ENCODE results near the gene ARHGAP35.
"Not testable (repeated sequence)": the region's sequence is repeated elsewhere in the genome, so short reads cannot be mapped to it uniquely, and the experiment has no call there.

Gene ARHGAP35

GRCh38 chr19:46860846-46861690 lies at the start of gene ARHGAP35:
Gene ARHGAP35 (plus strand): TSS chr19:46860997. CDS start chr19:46918676, 57,679 bp downstream.
- DNase-seq (ENCODE audit: low read depth): no peak

DNA sequence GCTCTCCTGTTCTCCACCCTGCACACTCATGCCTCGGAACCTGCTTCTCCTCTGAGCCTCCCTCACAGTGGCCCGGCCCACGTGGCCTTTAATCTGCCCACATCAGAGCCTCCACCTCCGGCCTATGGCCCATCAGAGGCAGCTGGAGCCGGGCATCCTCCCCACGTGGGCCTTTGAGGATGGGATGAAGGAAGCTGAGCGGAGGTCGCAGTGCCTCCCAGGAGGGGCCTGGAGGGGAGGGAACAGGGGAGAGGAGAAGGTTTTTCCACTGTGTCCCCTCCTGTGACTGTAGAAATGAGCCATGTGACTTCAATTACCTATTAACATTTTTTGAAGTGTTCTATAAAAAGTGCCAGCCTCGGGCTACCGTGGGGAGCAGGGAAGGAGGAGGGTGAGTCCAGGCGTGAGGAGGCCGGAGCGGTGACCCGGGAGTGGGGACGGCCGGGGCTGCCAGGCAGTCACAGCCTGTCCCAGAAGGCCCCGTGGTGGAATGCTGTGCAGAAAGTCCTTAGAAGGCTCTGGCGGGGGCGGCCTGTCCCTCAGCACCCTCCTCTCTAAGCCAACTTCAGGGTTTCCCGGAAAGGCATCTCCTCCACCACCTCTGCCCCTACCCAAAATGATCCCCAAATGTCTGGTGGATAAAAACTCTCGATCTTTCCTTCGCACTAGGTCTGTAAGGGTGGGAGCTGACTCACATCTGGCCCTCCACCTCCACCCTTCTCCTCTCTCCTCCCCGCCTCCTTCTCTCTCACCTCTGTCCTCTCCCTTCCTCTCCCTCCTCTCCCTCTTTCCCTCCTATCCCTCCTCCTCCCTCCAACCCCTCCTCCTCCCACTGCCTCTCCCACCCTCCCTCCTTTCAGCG lies 47.6 kb upstream of the ARHGAP35 start:
- no peak for DNase-seq (ENCODE audit: low read depth)

- DNase-seq (ENCODE audit: low read depth): peak; percentile 23
Observed at GRCh38 chr19:46813839-46814358, 46.9 kb upstream of the ARHGAP35 start.

- no peak for DNase-seq (ENCODE audit: low read depth)
Observed at GRCh38 chr19:46815833-46816627, 44.8 kb upstream of the ARHGAP35 start.

- DNase-seq (ENCODE audit: low read depth): no peak
Observed at GRCh38 chr19:46818812-46819211, 42.0 kb upstream of the ARHGAP35 start.

DNA sequence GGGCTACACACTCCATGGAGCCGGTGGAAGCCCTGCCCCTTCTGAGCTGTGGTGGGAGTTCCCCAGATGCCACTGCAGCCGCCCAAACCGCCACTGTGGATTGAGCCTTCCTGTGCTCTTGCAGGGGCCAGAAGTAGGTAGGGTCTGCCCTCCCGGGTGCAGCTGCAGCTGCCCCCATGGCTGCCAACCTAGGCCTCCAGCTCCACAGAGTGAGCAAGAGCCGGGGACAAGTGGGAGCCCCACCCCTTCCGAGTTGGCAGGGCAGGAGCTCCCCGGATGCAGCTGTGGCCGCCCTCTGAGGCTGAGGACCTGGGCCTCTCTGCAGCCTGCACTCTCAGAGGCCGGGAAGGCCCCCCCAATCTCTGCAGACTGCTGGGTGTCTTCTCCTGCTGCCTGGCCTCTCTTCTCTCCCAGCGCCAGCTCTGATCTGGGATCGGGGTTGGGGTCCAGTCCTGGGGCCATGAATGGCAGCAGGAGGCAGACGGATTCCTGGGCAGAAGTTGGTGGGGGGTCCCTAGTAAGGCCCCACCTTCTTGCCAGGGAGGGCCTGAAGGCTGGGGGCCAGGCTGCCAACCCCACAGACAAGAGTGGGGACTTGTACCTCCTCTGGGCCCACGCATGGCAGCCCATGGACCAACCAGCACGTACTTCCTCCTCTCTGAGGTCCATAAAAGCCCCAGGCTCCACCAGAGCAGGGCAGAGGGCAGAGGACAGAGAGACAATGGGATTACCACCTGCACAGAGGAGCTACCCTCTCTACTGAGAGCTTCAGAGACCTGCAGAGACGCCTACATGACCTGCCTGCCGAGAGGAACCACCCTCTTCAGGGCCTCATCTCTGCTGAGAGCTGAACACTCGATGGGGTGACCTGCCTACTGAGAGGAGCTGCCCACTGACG lies 39.0 kb upstream of the ARHGAP35 start:
- DNase-seq (ENCODE audit: low read depth): no peak

- DNase-seq (ENCODE audit: low read depth): not testable (repeated sequence)
Observed at GRCh38 chr19:46822410-46822787, 38.4 kb upstream of the ARHGAP35 start.

- no peak for DNase-seq (ENCODE audit: low read depth)
Observed at GRCh38 chr19:46823049-46823448, 37.7 kb upstream of the ARHGAP35 start.

DNA sequence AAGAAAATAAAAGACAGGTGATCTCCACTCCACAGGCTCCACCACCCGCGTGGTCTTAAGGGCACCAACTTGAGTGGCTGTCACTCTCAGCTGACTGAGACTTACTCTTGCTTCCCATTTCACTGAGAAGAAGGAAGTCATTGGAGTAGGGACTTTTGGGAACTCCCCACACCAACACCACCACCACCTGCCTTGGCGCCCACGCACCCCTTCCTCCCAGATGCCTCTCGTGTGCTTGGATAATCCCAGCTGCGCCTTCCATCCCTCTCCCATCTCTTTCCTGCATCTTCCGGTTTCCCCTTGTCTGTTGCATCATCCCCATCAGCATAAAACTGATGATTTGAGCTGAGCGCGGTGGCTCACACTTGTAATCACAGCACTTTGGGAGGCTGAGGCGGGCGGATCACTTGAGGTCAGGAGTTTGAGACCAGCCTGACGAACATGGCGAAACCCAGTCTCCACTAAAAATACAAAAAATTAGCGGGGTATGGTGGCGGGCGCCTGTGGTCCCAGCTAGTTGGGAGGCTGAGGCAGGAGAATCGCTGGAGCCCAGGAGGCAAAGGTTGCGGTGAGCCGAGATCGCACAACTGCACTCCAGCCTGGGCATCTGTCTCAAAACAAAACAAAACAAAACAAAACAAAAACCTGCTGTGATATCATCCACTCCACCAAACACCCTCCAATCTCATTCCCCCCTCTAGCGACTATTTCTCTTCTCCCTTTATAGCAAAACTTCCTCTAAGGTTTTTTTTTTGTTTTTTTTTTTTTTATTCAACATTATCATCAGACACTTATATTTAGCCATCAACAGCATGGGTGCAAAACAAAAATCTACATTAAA lies 35.7 kb upstream of the ARHGAP35 start:
- DNase-seq (ENCODE audit: low read depth): no peak

DNA sequence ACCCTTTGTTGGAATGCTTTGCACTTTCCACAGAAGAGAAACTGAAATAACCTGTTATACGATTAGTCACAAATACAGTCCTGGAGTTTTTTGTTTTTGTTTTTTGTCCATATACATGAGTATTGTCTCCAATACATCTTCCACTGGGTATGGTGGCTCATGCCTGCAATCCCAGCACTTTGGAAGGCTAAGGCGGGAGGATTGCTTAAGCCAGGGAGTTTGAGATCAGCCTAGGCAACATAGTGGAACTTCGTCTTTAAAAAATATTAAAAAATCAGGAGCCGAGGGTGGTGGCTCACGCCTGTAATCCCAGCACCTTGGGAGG lies 35.1 kb upstream of the ARHGAP35 start:
- DNase-seq (ENCODE audit: low read depth): no peak

DNA sequence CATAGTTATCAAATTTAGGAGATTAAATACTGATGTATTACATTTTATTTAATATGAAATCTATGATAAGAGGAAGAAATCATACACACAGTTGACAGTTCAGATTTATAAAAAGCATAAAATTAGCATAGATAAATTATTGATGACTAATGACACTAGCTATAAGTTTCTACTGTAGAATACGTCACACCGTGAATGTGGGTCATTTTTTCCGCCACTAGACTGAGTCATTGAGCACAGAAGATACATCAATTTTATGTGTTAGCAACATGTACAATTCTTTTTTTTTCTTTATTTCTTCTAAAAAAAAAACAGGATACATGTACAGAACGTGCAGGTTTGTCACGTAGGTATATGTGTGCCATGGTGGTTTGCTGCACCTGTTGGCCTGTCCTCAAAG lies 32.3 kb upstream of the ARHGAP35 start:
- DNase-seq (ENCODE audit: low read depth): no peak

GRCh38 chr19:46830864-46831263 lies 29.9 kb upstream of the ARHGAP35 start:
- no peak for DNase-seq (ENCODE audit: low read depth)

DNA sequence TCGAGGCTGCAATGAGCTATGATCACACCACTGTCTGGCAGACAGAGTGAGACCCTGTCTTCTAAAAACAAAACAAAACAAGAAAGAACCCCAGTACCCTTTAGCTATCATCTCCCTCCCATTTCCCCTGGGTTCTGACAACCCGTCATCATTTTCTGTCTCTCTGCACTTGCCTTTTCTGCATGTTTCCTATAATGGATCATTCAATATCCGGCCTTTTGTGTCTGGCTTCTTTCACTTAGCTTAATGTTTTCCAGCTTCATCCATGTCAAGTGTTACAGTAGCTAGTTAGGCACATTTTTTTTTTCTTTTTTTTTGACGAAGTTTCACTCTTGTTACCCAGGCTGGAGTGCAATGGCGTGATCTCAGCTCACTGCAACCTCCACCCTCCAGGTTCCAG lies 26.7 kb upstream of the ARHGAP35 start:
- no peak for DNase-seq (ENCODE audit: low read depth)

DNA sequence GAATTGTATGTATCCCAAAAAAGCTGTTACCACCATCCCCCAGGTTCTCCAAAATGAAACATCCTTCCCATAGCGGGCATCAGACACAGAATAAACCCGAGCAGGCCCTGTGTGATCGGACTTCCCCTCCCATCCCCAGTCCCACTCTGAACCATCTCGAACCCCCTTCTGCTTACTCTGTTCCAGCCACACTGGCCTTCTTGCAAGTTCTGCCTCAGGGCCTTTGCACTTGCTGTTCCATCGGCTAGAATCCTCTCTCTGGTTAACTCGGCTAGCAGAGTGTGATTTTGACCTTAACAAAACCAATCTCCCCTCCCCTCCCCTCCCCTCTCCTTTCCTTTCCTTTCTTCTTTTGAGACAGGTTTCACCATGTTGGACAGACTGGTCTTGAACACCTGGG lies 25.8 kb upstream of the ARHGAP35 start:
- no peak for DNase-seq (ENCODE audit: low read depth)

- no peak for DNase-seq (ENCODE audit: low read depth)
Observed at GRCh38 chr19:46838160-46838559, 22.6 kb upstream of the ARHGAP35 start.

- DNase-seq (ENCODE audit: low read depth): no peak
Observed at GRCh38 chr19:46839752-46840497, 20.9 kb upstream of the ARHGAP35 start.

GRCh38 chr19:46840498-46840942 lies 20.3 kb upstream of the ARHGAP35 start:
- DNase-seq (ENCODE audit: low read depth): no peak

- DNase-seq (ENCODE audit: low read depth): no peak
Observed at GRCh38 chr19:46841458-46842083, 19.2 kb upstream of the ARHGAP35 start.

GRCh38 chr19:46842791-46843190 lies 18.0 kb upstream of the ARHGAP35 start:
- DNase-seq (ENCODE audit: low read depth): no peak

All from non-pigmented ciliary epithelial cell (primary cell).